H1 (cell line): Measurements from ENCODE around the gene WHAMM. TPM values are rescaled to one million over a fixed set of nuclear protein-coding genes. Genes with fewer than 3 reads are reported as not detected.

Experiments used
- CTCF ChIA-PET: fragments of 300-600 bp; sonication (Branson Sonifier 250); formaldehyde crosslinking; loops from one replicate; lab custom pipeline; 2021; ENCODE audit not compliant: partially characterized antibody; lab: Charles Lee
- POLR2A ChIA-PET: fragments of 300-600 bp; sonication (Branson Sonifier 250); formaldehyde crosslinking; loops from one replicate; lab custom pipeline; 2021; ENCODE audit warnings: inconsistent platforms; ENCODE audit not compliant: partially characterized antibody; lab: Charles Lee
- DNase-seq, 2 experiments: peaks; one replicate each; pipeline versions ENCODE4 v3.0.0 to v3.0.0-alpha.2; 2010 to 2022; ENCODE audit warnings: low spot score in 2 of 2, low read depth in 1 of 2, mixed read lengths in 1 of 2
- FAIRE-seq: peaks from 2 replicates; lab custom pipeline; 2011; peaks lifted over from hg19 to GRCh38; lab: Jason Lieb, UNC
- H2AFZ ChIP-seq: 2 replicates; pipeline ENCODE4 v1.8.1; 2012; ENCODE audit warnings: low read length, inconsistent platforms
- H2AK5ac ChIP-seq: 2 replicates; pipeline ENCODE4 v1.6.1; 2013; ENCODE audit warnings: low read depth, low read length
- H2BK120ac ChIP-seq: replicated peaks from 2 replicates; pipeline ENCODE3; 2013; ENCODE audit warnings: low read depth, low read length, inconsistent platforms
- H2BK12ac ChIP-seq: 2 replicates; pipeline ENCODE4 v1.6.1; 2013; ENCODE audit warnings: low read depth, low read length
- H2BK15ac ChIP-seq: 2 replicates; pipeline ENCODE4 v1.6.1; 2013; ENCODE audit warnings: low read length
- H2BK20ac ChIP-seq: 2 replicates; pipeline ENCODE4 v1.6.1; 2013; ENCODE audit warnings: low read length
- H2BK5ac ChIP-seq: 2 replicates; pipeline ENCODE4 v1.6.1; 2013; ENCODE audit warnings: low read depth, low read length
- H3K14ac ChIP-seq: 2 replicates; pipeline ENCODE4 v1.6.1; 2013; ENCODE audit warnings: inconsistent platforms; ENCODE audit not compliant: insufficient read length
- H3K18ac ChIP-seq: 2 replicates; pipeline ENCODE4 v1.6.1; 2013; ENCODE audit warnings: low read length; ENCODE audit errors: extremely low read depth
- H3K23ac ChIP-seq: 2 replicates; pipeline ENCODE4 v1.6.1; 2013; ENCODE audit warnings: inconsistent platforms; ENCODE audit not compliant: insufficient read length
- H3K23me2 ChIP-seq: 2 replicates; pipeline ENCODE4 v1.6.1; 2013; ENCODE audit warnings: low read depth, low read length
- H3K27ac ChIP-seq: 2 replicates; pipeline ENCODE4 v1.6.1; 2011; ENCODE audit warnings: low read depth, low read length, inconsistent platforms
- H3K27me3 ChIP-seq, 4 experiments: replicated peaks in 1 of 4; 1 replicate in 1 of 4; 2 replicates in 3 of 4; pipeline versions ENCODE4 v1.6.1 to v1.8.1; 2011 to 2013; ENCODE audit warnings: low read length in 3 of 4, mild to moderate bottlenecking in 3 of 4, inconsistent platforms in 2 of 4, mixed read lengths in 2 of 4, moderate library complexity in 1 of 4; ENCODE audit not compliant: control insufficient read depth in 3 of 4, insufficient read depth in 3 of 4; ENCODE audit errors: extremely low read depth in 1 of 4
- H3K36me3 ChIP-seq, 4 experiments: 2 replicates each; pipeline versions ENCODE4 v1.6.1 to v1.8.1; 2011 to 2013; ENCODE audit warnings: mild to moderate bottlenecking in 4 of 4, low read length in 3 of 4, moderate library complexity in 2 of 4, control low read depth in 1 of 4, inconsistent platforms in 1 of 4; ENCODE audit not compliant: insufficient read depth in 4 of 4, control insufficient read depth in 2 of 4
- H3K4ac ChIP-seq: replicated peaks from 2 replicates; pipeline ENCODE3; 2013; ENCODE audit warnings: low read length, low read depth, mixed read lengths, inconsistent platforms; ENCODE audit not compliant: insufficient read length
- H3K4me1 ChIP-seq, 4 experiments: replicated peaks in 1 of 4; 1 replicate in 1 of 4; 2 replicates in 3 of 4; pipeline versions ENCODE4 v1.6.1 to v1.8.1; 2011 to 2013; ENCODE audit warnings: low read length in 3 of 4, inconsistent platforms in 2 of 4, mixed read lengths in 1 of 4; ENCODE audit not compliant: insufficient read depth in 4 of 4, control insufficient read depth in 3 of 4
- H3K4me2 ChIP-seq, 2 experiments: 2 replicates each; pipeline versions ENCODE4 v1.6.1 to v1.8.1; 2011 to 2013; ENCODE audit warnings: low read depth in 2 of 2, low read length in 2 of 2, control low read depth in 1 of 2, inconsistent platforms in 1 of 2, mild to moderate bottlenecking in 1 of 2; ENCODE audit not compliant: insufficient read depth in 1 of 2
- H3K4me3 ChIP-seq, 4 experiments: fragments of 200-600, 300-600 bp in 1 of 4; sonication (generic), shearing (Covaris generic), sonication (Bioruptor Twin) in 1 of 4; 2 replicates each; pipeline versions ENCODE4 v1.5.1 to v1.8.1; 2011 to 2016; ENCODE audit warnings: low read length in 4 of 4, low read depth in 3 of 4, control low read depth in 2 of 4, inconsistent platforms in 2 of 4, mild to moderate bottlenecking in 2 of 4, mixed read lengths in 1 of 4, moderate library complexity in 1 of 4; ENCODE audit not compliant: insufficient read depth in 2 of 4; ENCODE audit errors: extremely low read depth in 1 of 4
- H3K56ac ChIP-seq: replicated peaks from 2 replicates; pipeline ENCODE3; 2013; ENCODE audit warnings: low read depth, mild to moderate bottlenecking, mixed read lengths, low read length, inconsistent platforms; ENCODE audit not compliant: insufficient read length
- H3K79me1 ChIP-seq: 2 replicates; pipeline ENCODE4 v1.6.1; 2013; ENCODE audit warnings: low read depth, low read length, control low read depth
- H3K79me2 ChIP-seq, 2 experiments: 2 replicates each; pipeline versions ENCODE4 v1.6.1 to v1.8.1; 2012 to 2013; ENCODE audit warnings: low read length in 2 of 2, mild to moderate bottlenecking in 2 of 2, inconsistent platforms in 1 of 2; ENCODE audit not compliant: insufficient read depth in 2 of 2, control insufficient read depth in 1 of 2
- H3K9ac ChIP-seq, 4 experiments: replicated peaks in 1 of 4; 1 replicate in 1 of 4; 2 replicates in 3 of 4; pipeline versions ENCODE4 v1.6.1 to v1.8.1; 2011 to 2013; ENCODE audit warnings: low read depth in 3 of 4, low read length in 3 of 4, control low read depth in 2 of 4, mild to moderate bottlenecking in 2 of 4, moderate library complexity in 2 of 4, inconsistent platforms in 1 of 4; ENCODE audit errors: extremely low read depth in 1 of 4
- H3K9me3 ChIP-seq, 2 experiments: 2 replicates each; pipeline versions ENCODE4 v1.6.1 to v1.8.1; 2012 to 2013; ENCODE audit warnings: mild to moderate bottlenecking in 2 of 2, moderate library complexity in 2 of 2, control low read depth in 1 of 2, inconsistent platforms in 1 of 2, low read depth in 1 of 2, low read length in 1 of 2, mixed read lengths in 1 of 2; ENCODE audit not compliant: insufficient read depth in 2 of 2
- H4K20me1 ChIP-seq, 2 experiments: replicated peaks in 1 of 2; 2 replicates each; pipeline versions ENCODE3 to v1.8.1; 2011 to 2013; ENCODE audit warnings: inconsistent platforms in 2 of 2, low read length in 2 of 2, mild to moderate bottlenecking in 1 of 2; ENCODE audit not compliant: insufficient read depth in 2 of 2, control insufficient read depth in 1 of 2
- H4K5ac ChIP-seq: 2 replicates; pipeline ENCODE4 v1.6.1; 2013; ENCODE audit warnings: low read length, low read depth, mixed read lengths, inconsistent platforms; ENCODE audit not compliant: insufficient read length
- H4K8ac ChIP-seq: 2 replicates; pipeline ENCODE4 v1.8.0; 2013; ENCODE audit warnings: mild to moderate bottlenecking, moderate library complexity, low read length, inconsistent platforms; ENCODE audit not compliant: insufficient read depth; ENCODE audit errors: extremely low read depth
- H4K91ac ChIP-seq: replicated peaks from 2 replicates; pipeline ENCODE3; 2013; ENCODE audit warnings: low read length, mixed read lengths, inconsistent platforms; ENCODE audit not compliant: insufficient read length
- ATF3 ChIP-seq: IDR thresholded peaks from 2 replicates; pipeline ENCODE4 v1.6.1; 2011; ENCODE audit warnings: low read depth, mild to moderate bottlenecking, low read length; ENCODE audit not compliant: insufficient read depth
- BRCA1 ChIP-seq: IDR thresholded peaks from 2 replicates; pipeline ENCODE4 v1.6.1; 2012; ENCODE audit warnings: low read depth, low read length, improper control_type of control experiment
- CBX5 ChIP-seq: fragments of 300-800, 300-1000 bp; sonication (generic); IDR thresholded peaks from 2 replicates; pipeline ENCODE4 v1.7.1; 2016; ENCODE audit warnings: antibody characterized with exemption, low read length, low read depth
- CHD2 ChIP-seq: IDR thresholded peaks from 2 replicates; pipeline ENCODE4 v1.6.1; 2012; ENCODE audit warnings: low read length, improper control_type of control experiment
- FOSL1 ChIP-seq: IDR thresholded peaks from 2 replicates; pipeline ENCODE4 v1.6.1; 2011; ENCODE audit warnings: mild to moderate bottlenecking, low read depth, low read length, moderate library complexity; ENCODE audit not compliant: insufficient read depth
- JUN ChIP-seq: IDR thresholded peaks from 2 replicates; pipeline ENCODE4 v1.6.1; 2011; ENCODE audit warnings: low read depth, mild to moderate bottlenecking, improper control_type of control experiment, low read length
- POU5F1 ChIP-seq: IDR thresholded peaks from 2 replicates; pipeline ENCODE4 v1.6.1; 2011; ENCODE audit warnings: low read depth, mild to moderate bottlenecking, low read length, moderate library complexity
- RAD21 ChIP-seq, 2 experiments: IDR thresholded peaks in 1 of 2; conservative IDR thresholded peaks in 1 of 2; 2 replicates each; pipeline ENCODE4 v1.6.1; 2011; ENCODE audit warnings: low read depth in 2 of 2, low read length in 2 of 2, improper control_type of control experiment in 1 of 2, inconsistent platforms in 1 of 2, mild to moderate bottlenecking in 1 of 2, moderate library complexity in 1 of 2
- RBBP5 ChIP-seq: IDR thresholded peaks from 2 replicates; pipeline ENCODE4 v1.7.1; 2012; ENCODE audit warnings: low read depth, mild to moderate bottlenecking, inconsistent platforms, low read length, moderate library complexity, borderline replicate concordance
- RNF2 ChIP-seq: fragments of 200-900, 300-1000 bp; sonication (generic); IDR thresholded peaks from 2 replicates; pipeline ENCODE4 v1.7.1; 2016; ENCODE audit warnings: borderline replicate concordance, low read depth, mild to moderate bottlenecking, antibody characterized with exemption, low read length; ENCODE audit not compliant: poor library complexity, severe bottlenecking; ENCODE audit errors: missing control alignments
- SAP30 ChIP-seq: fragments of 300-600 bp; sonication (generic); IDR thresholded peaks from 2 replicates; pipeline ENCODE4 v1.7.1; 2012; ENCODE audit warnings: low read length, moderate library complexity, mild to moderate bottlenecking, inconsistent platforms; ENCODE audit not compliant: insufficient read depth, insufficient replicate concordance
- SP1 ChIP-seq: IDR thresholded peaks from 2 replicates; pipeline ENCODE4 v1.6.1; 2011; ENCODE audit warnings: low read depth, low read length
- SP2 ChIP-seq: IDR thresholded peaks from 2 replicates; pipeline ENCODE4 v1.6.1; 2012; ENCODE audit warnings: mild to moderate bottlenecking, low read length, inconsistent platforms
- TEAD4 ChIP-seq: IDR thresholded peaks from 2 replicates; pipeline ENCODE4 v1.6.1; 2012; ENCODE audit warnings: low read depth, low read length, inconsistent platforms, mixed read lengths
- WGBS, 2 experiments: shearing (Covaris generic) in 1 of 2; methylation state at CpG; one replicate each; pipeline versions ENCODE4 v1.1.6 to v1.1.7; 2013 to 2015; ENCODE audit warnings: low lambda C conversion rate in 2 of 2, mixed read lengths in 2 of 2, inconsistent platforms in 1 of 2, low coverage in 1 of 2, missing lambda C conversion rate in 1 of 2; ENCODE audit not compliant: insufficient replicate concordance in 2 of 2, insufficient coverage in 1 of 2, insufficient read length in 1 of 2; ENCODE audit errors: extremely low coverage in 1 of 2, missing lambda C conversion rate in 1 of 2; 5-methylcytosine and 5-hydroxymethylcytosine counted together
- polyA plus RNA-seq, 7 experiments: library from polyadenylated mRNA; depleted of rRNA in 3 of 7; stranded (reverse) in 5 of 7; unstranded in 2 of 7; fragments of >200 nt in 5 of 7; fragments of 200-250 nt in 2 of 7; gene quantifications; 1 replicate in 5 of 7; 2 replicates in 1 of 7; 4 replicates in 1 of 7; pipeline versions ENCODE4 v1.2.1 to v1.2.3, GENCODE V29; 2011 to 2013; ENCODE audit warnings: missing spikeins in 2 of 7, mixed read lengths in 2 of 7
- total RNA-seq: library from RNA; stranded (reverse); fragmentation: NEBNext Ultra II Directional; extraction: Animal tissue kit (Norgen Biotek cat#: 25700); gene quantifications from 2 replicates; pipeline ENCODE4 v1.2.1, GENCODE V29; 2021

The WHAMM gene
- total and polyA plus RNA-seq, 2 of the 8 experiments (the other 6 are each of a cell fraction or from before 2014, with no cell fraction given), result 1.1 to 3.3 TPM

- no peak overlapping the region for H2BK12ac ChIP-seq
- no peaks in the 10 kb centered on the region for H3K9me3 ChIP-seq
- no peak overlapping the region for H2BK15ac ChIP-seq
- H3K23ac ChIP-seq, result no peak overlapping the region
- CTCF ChIA-PET, result no interaction called here
- H2BK5ac ChIP-seq, result no peak overlapping the region
- no peaks in the 10 kb centered on the region for H4K20me1 ChIP-seq
- 88% methylated on average over 2 of the region's 2 CpGs; no CpG with 5 or more reads in 1 of the 2 experiments for WGBS, 2 experiments
- no peaks in the 10 kb centered on the region for H3K79me2 ChIP-seq
- no peak overlapping the region for H3K56ac ChIP-seq
- H4K5ac ChIP-seq, result no peak overlapping the region
- H3K27me3 ChIP-seq, result no peaks in the 10 kb centered on the region
- H3K18ac ChIP-seq, result no peak overlapping the region
- no peak overlapping the region for H2BK120ac ChIP-seq
- no peak overlapping the region for H4K8ac ChIP-seq
- H4K91ac ChIP-seq, result no peak overlapping the region
- POLR2A ChIA-PET, result no interaction called here
- no peaks in the 10 kb centered on the region for H3K36me3 ChIP-seq
- no peak overlapping the region for H3K4ac ChIP-seq
- DNase-seq, result no peak
- no peak overlapping the region for H2AFZ ChIP-seq
- no peak for FAIRE-seq
- H3K23me2 ChIP-seq, result no peaks in the 10 kb centered on the region; the same call in 1 of the 2 replicates
- no peak overlapping the region for H3K27ac ChIP-seq
- H2AK5ac ChIP-seq, result no peak overlapping the region
- no peak overlapping the region for H3K14ac ChIP-seq
- H3K4me2 ChIP-seq, result no peak overlapping the region
- no peak overlapping the region for H2BK20ac ChIP-seq
- H3K9ac ChIP-seq, result no peak overlapping the region
- H3K79me1 ChIP-seq, result no peaks in the 10 kb centered on the region
- no peak overlapping the region for H3K4me3 ChIP-seq
- no peaks in the 10 kb centered on the region for H3K4me1 ChIP-seq
- no peak for TF ChIP-seq ATF3
- no peak for TF ChIP-seq RBBP5
- TF ChIP-seq RAD21 (IDR thresholded peaks at IDR 0.05 in 1 of 2, conservative IDR thresholded peaks at IDR 0.05 in 1 of 2; ENCODE audit: low read depth in 2 of 2, low read length in 2 of 2), result no peak
- no peak for TF ChIP-seq BRCA1
- no peak for TF ChIP-seq POU5F1
- TF ChIP-seq FOSL1, result no peak
- no peak for TF ChIP-seq RNF2
- TF ChIP-seq TEAD4, result no peak
- no peak for TF ChIP-seq SP2
- TF ChIP-seq CHD2, result no peak
- no peak for TF ChIP-seq SAP30
- TF ChIP-seq SP1, result no peak
- no peak for TF ChIP-seq JUN
- TF ChIP-seq CBX5, result no peak
These were observed 20.9 kb upstream of the WHAMM start for GRCh38 chr15:82788496-82788895.
